ENCODE results near the gene RAB32.
"Not testable (repeated sequence)": the region's sequence is repeated elsewhere in the genome, so short reads cannot be mapped to it uniquely, and the experiment has no call there.

DNA sequence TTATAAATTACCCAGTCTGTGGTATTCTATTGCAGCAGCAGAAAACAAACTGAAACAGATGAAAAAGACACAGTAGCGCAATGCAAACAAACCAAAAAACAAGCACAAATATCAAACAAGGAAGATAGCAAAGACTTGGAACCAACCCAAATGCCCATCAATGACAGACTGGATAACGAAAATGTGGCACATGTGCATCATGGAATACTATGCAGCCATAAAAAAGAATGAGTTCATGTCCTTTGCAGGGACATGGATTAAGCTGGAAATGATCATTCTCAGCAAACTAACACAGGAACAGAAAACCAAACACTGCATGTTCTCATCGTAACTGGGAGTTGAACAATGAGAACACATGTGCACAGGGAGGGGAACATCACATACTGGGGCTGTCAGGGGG lies 25.0 kb downstream of the RAB32 start:
- not testable (repeated sequence) for TF ChIP-seq POLR2A (IDR thresholded peaks at IDR 0.05; ENCODE audit: low read depth, low read length); TAF1 (IDR thresholded peaks at IDR 0.05; ENCODE audit: borderline replicate concordance, low read depth, low read length); POLR2AphosphoS5 (IDR thresholded peaks at IDR 0.05; ENCODE audit: low read depth, low read length)
